NB4 (cell line): Measurements from ENCODE around the gene SANBR.

Source experiments
- POLR2A ChIP-seq: IDR thresholded peaks from 2 replicates; pipeline ENCODE4 v1.6.1; 2011; ENCODE audit warnings: mild to moderate bottlenecking; ENCODE audit not compliant: insufficient read length; ENCODE audit errors: extremely low read depth
- TF ChIP-seq, protein P1 (sequence below): IDR thresholded peaks from one replicate; pipeline ENCODE4 v1.5.1; 2012; ENCODE audit warnings: low read depth, low read length

DNA sequence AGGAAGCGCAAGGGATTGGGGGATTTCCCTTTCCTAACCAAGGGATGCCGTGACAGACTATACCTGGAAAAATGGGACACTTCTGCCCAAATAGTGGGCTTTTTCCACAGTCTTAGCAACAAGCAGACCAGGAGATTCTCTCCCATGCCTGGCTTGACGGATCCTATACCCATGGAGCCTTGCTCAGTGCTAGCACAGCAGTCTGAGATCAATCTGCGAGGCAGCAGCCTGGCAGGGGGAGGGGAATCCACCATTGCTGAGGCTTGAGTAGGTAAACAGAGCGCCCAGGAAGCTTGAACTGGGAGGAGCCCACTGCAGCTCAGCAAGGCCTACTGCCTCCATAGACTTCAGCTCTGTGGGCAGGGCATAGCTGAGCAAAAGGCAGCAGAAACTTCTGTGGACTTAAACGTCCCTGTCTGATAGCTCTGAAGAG is 44.4 kb upstream of the SANBR start:
- TF ChIP-seq, protein P1, sequence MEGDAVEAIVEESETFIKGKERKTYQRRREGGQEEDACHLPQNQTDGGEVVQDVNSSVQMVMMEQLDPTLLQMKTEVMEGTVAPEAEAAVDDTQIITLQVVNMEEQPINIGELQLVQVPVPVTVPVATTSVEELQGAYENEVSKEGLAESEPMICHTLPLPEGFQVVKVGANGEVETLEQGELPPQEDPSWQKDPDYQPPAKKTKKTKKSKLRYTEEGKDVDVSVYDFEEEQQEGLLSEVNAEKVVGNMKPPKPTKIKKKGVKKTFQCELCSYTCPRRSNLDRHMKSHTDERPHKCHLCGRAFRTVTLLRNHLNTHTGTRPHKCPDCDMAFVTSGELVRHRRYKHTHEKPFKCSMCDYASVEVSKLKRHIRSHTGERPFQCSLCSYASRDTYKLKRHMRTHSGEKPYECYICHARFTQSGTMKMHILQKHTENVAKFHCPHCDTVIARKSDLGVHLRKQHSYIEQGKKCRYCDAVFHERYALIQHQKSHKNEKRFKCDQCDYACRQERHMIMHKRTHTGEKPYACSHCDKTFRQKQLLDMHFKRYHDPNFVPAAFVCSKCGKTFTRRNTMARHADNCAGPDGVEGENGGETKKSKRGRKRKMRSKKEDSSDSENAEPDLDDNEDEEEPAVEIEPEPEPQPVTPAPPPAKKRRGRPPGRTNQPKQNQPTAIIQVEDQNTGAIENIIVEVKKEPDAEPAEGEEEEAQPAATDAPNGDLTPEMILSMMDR, result no peak
- TF ChIP-seq POLR2A, result no peak
